ENCODE results near the gene TRIM29. TPM values are rescaled to one million over a fixed set of nuclear protein-coding genes. Genes with fewer than 3 reads are reported as not detected.

TRIM29 gene
- total RNA-seq, 1 donor from 2014 or later = not detected

- Mint-ChIP-seq H3K27ac (ENCODE audit: unreplicated experiment) (no peak overlapping the region), H3K4me3 (ENCODE audit: unreplicated experiment) (no peak overlapping the region), H3K36me3 (ENCODE audit: low read depth, unreplicated experiment) (peaks cover 17% of the 10 kb centered on the region), H3K4me1 (ENCODE audit: unreplicated experiment) (peaks cover 10% of the 10 kb centered on the region), H3K9me3 (ENCODE audit: unreplicated experiment) (peaks cover 14% of the 10 kb centered on the region), H3K27me3 (ENCODE audit: unreplicated experiment) (peaks cover 11% of the 10 kb centered on the region)
- no peak for TF ChIP-seq CTCF (IDR thresholded peaks at IDR 0.05; ENCODE audit: unreplicated experiment)
- no peak for DNase-seq (ENCODE audit: low spot score)
Measured at GRCh38 chr11:120078397-120078796, 59.5 kb downstream of the TRIM29 start.

GRCh38 chr11:120074076-120074475 is 63.8 kb downstream of the TRIM29 start:
- H3K36me3 Mint-ChIP-seq (ENCODE audit: low read depth, unreplicated experiment) = no peaks in the 10 kb centered on the region
- H3K9me3 Mint-ChIP-seq (ENCODE audit: unreplicated experiment) = no peaks in the 10 kb centered on the region
- H3K4me3 Mint-ChIP-seq (ENCODE audit: unreplicated experiment) = no peak overlapping the region
- no peaks in the 10 kb centered on the region for H3K27me3 Mint-ChIP-seq (ENCODE audit: unreplicated experiment)
- H3K4me1 Mint-ChIP-seq (ENCODE audit: unreplicated experiment) = peaks cover 12% of the 10 kb centered on the region
- DNase-seq (ENCODE audit: low spot score) = no peak
- H3K27ac Mint-ChIP-seq (ENCODE audit: unreplicated experiment) = no peak overlapping the region
- no peak for TF ChIP-seq CTCF (IDR thresholded peaks at IDR 0.05; ENCODE audit: unreplicated experiment)

DNA sequence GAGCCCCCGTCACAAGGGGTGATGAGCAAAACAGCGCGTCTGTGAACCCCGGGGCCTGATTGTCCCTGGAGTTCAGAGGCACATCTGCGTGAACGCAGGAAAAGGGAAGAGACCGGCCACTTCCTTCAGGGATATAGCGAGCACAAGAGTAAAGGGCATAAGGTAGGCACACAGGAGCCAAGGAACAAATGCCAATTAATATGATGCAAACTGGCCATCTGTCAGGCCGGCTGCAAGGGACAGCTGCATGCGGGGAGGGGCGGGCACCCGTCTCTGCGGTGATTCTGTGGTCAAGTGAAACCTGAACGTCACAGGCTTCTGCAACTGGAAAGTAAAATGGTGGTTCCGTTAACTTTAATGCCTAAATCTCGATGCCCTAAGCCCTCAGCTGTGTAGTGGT is 64.7 kb downstream of the TRIM29 start:
- no peak for TF ChIP-seq CTCF (IDR thresholded peaks at IDR 0.05; ENCODE audit: unreplicated experiment)
- no peaks in the 10 kb centered on the region for H3K9me3 Mint-ChIP-seq (ENCODE audit: unreplicated experiment)
- H3K4me3 Mint-ChIP-seq (ENCODE audit: unreplicated experiment) = no peak overlapping the region
- DNase-seq (ENCODE audit: low spot score) = no peak
- H3K27ac Mint-ChIP-seq (ENCODE audit: unreplicated experiment) = no peak overlapping the region
- H3K36me3 Mint-ChIP-seq (ENCODE audit: low read depth, unreplicated experiment) = no peaks in the 10 kb centered on the region
- peaks cover 6% of the 10 kb centered on the region for H3K4me1 Mint-ChIP-seq (ENCODE audit: unreplicated experiment)
- no peaks in the 10 kb centered on the region for H3K27me3 Mint-ChIP-seq (ENCODE audit: unreplicated experiment)

- Mint-ChIP-seq H3K9me3 (ENCODE audit: unreplicated experiment) (no peaks in the 10 kb centered on the region), H3K4me3 (ENCODE audit: unreplicated experiment) (no peak overlapping the region), H3K27me3 (ENCODE audit: unreplicated experiment) (peaks cover 3% of the 10 kb centered on the region), H3K4me1 (ENCODE audit: unreplicated experiment) (peaks cover 6% of the 10 kb centered on the region), H3K27ac (ENCODE audit: unreplicated experiment) (no peak overlapping the region), H3K36me3 (ENCODE audit: low read depth, unreplicated experiment) (no peaks in the 10 kb centered on the region)
- TF ChIP-seq CTCF (IDR thresholded peaks at IDR 0.05; ENCODE audit: unreplicated experiment) = no peak
- no peak for DNase-seq (ENCODE audit: low spot score)
Measured at GRCh38 chr11:120068114-120068573, 69.8 kb downstream of the TRIM29 start.

GRCh38 chr11:120067438-120068113 is 70.3 kb downstream of the TRIM29 start:
- Mint-ChIP-seq H3K4me1 (ENCODE audit: unreplicated experiment) (peaks cover under 1% of the 10 kb centered on the region), H3K9me3 (ENCODE audit: unreplicated experiment) (no peaks in the 10 kb centered on the region), H3K36me3 (ENCODE audit: low read depth, unreplicated experiment) (no peaks in the 10 kb centered on the region), H3K27ac (ENCODE audit: unreplicated experiment) (no peak overlapping the region), H3K4me3 (ENCODE audit: unreplicated experiment) (no peak overlapping the region), H3K27me3 (ENCODE audit: unreplicated experiment) (peaks cover 5% of the 10 kb centered on the region)
- DNase-seq (ENCODE audit: low spot score) = no peak
- no peak for TF ChIP-seq CTCF (IDR thresholded peaks at IDR 0.05; ENCODE audit: unreplicated experiment)

All from endothelial cell (in vitro differentiated cells).